ENCODE data around the gene NDUFS6. TPM values are rescaled to one million over a fixed set of nuclear protein-coding genes. Genes with fewer than 3 reads are reported as not detected.

The NDUFS6 gene
- total and polyA plus RNA-seq, 2 of the 8 experiments (the other 6 are each of a cell fraction or from before 2014, with no cell fraction given), result 72.7 to 191 TPM

GRCh38 chr5:1756481-1756880 lies 44.7 kb upstream of the NDUFS6 start:
- no peak overlapping the region for H2BK120ac ChIP-seq (replicated peaks; ENCODE audit: low read depth, low read length)
- no peak overlapping the region for H3K23ac ChIP-seq (ENCODE audit: insufficient read length)
- no peaks in the 10 kb centered on the region for H3K79me2 ChIP-seq (ENCODE audit: control insufficient read depth in 1 of 2, insufficient read depth in 2 of 2, low read length in 2 of 2)
- H3K56ac ChIP-seq (replicated peaks; ENCODE audit: insufficient read length, low read depth, low read length), result no peak overlapping the region
- no peak overlapping the region for H2BK12ac ChIP-seq (ENCODE audit: low read depth, low read length)
- H2BK20ac ChIP-seq (ENCODE audit: low read length), result no peak overlapping the region
- no peaks in the 10 kb centered on the region for H3K79me1 ChIP-seq (ENCODE audit: low read depth, low read length)
- no peaks in the 10 kb centered on the region for H4K20me1 ChIP-seq (replicated peaks in 1 of 2; ENCODE audit: control insufficient read depth in 1 of 2, insufficient read depth in 2 of 2, low read length in 2 of 2)
- POLR2A ChIA-PET (ENCODE audit: partially characterized antibody), result no interaction called here
- no peak overlapping the region for H3K9ac ChIP-seq (replicated peaks in 1 of 4; ENCODE audit: extremely low read depth in 1 of 4, low read depth in 3 of 4, low read length in 3 of 4)
- no peak overlapping the region for H3K27ac ChIP-seq (ENCODE audit: low read depth, low read length)
- H4K91ac ChIP-seq (replicated peaks; ENCODE audit: insufficient read length, low read length), result no peak overlapping the region
- no peaks in the 10 kb centered on the region for H3K23me2 ChIP-seq (ENCODE audit: low read depth, low read length)
- FAIRE-seq (no peak), DNase-seq (ENCODE audit: low read depth in 1 of 2, low spot score in 2 of 2) (peak in 1 of 2 experiments; percentile 20)
- no peak overlapping the region for H3K18ac ChIP-seq (ENCODE audit: extremely low read depth, low read length)
- no peak overlapping the region for H3K4ac ChIP-seq (replicated peaks; ENCODE audit: insufficient read length, low read depth, low read length)
- no peak overlapping the region for H3K14ac ChIP-seq (ENCODE audit: insufficient read length)
- H3K36me3 ChIP-seq (ENCODE audit: control insufficient read depth in 2 of 4, insufficient read depth in 4 of 4, low read length in 3 of 4), result no peaks in the 10 kb centered on the region
- H2BK5ac ChIP-seq (ENCODE audit: low read depth, low read length), result no peak overlapping the region
- H3K4me2 ChIP-seq (ENCODE audit: insufficient read depth in 1 of 2, low read depth in 2 of 2, low read length in 2 of 2), result no peak overlapping the region
- peaks cover 0 to 3% of the 10 kb centered on the region in 2 experiments; a peak in 1 of 4 replicates for H3K9me3 ChIP-seq (ENCODE audit: insufficient read depth in 2 of 2, low read depth in 1 of 2, low read length in 1 of 2)
- no peak overlapping the region for H4K8ac ChIP-seq (ENCODE audit: extremely low read depth, insufficient read depth, low read length)
- H2AFZ ChIP-seq (ENCODE audit: low read length), result 0 out of 2 replicates have a peak overlapping the region, but pooled peaks have one; percentile 31
- H2BK15ac ChIP-seq (ENCODE audit: low read length), result no peak overlapping the region
- no peak overlapping the region for H4K5ac ChIP-seq (ENCODE audit: insufficient read length, low read depth, low read length)
- peaks cover 0 to 6% (median 2%) of the 10 kb centered on the region in 4 experiments; a peak in 2 of 7 replicates for H3K4me1 ChIP-seq (replicated peaks in 1 of 4; ENCODE audit: control insufficient read depth in 3 of 4, insufficient read depth in 4 of 4, low read length in 3 of 4)
- no peak overlapping the region for H2AK5ac ChIP-seq (ENCODE audit: low read depth, low read length)
- H3K4me3 ChIP-seq (ENCODE audit: extremely low read depth in 1 of 4, insufficient read depth in 2 of 4, low read depth in 3 of 4, low read length in 4 of 4), result no peak overlapping the region
- CTCF ChIA-PET (ENCODE audit: partially characterized antibody), result interaction anchor here (1.2 to 10.6 kb wide), 4 partner anchors 12 to 53 kb away, joined by 4 to 74 read pairs (median 8); no protein-coding TSS in a partner anchor
- no peaks in the 10 kb centered on the region for H3K27me3 ChIP-seq (replicated peaks in 1 of 4; ENCODE audit: control insufficient read depth in 3 of 4, extremely low read depth in 1 of 4, insufficient read depth in 3 of 4, low read length in 3 of 4)
- 78% methylated on average over 11 of the region's 11 CpGs; no CpG with 5 or more reads in 1 of the 2 experiments for WGBS, 2 experiments (ENCODE audit: extremely low coverage in 1 of 2, insufficient coverage in 1 of 2, insufficient read length in 1 of 2, insufficient replicate concordance in 2 of 2, low coverage in 1 of 2, low lambda C conversion rate in 2 of 2, missing lambda C conversion rate in 1 of 2)
- TF ChIP-seq ZNF274 (IDR thresholded peaks at IDR 0.05; ENCODE audit: borderline replicate concordance, extremely low read depth, low read length), result no peak
- no peak for TF ChIP-seq TBP (IDR thresholded peaks at IDR 0.05; ENCODE audit: low read depth, low read length)
- TF ChIP-seq CBX5 (IDR thresholded peaks at IDR 0.05; ENCODE audit: low read depth, low read length), result no peak
- no peak for TF ChIP-seq SIN3A (conservative IDR thresholded peaks at IDR 0.05 in 1 of 2, IDR thresholded peaks at IDR 0.05 in 1 of 2; ENCODE audit: low read depth in 1 of 2, low read length in 2 of 2)
- TF ChIP-seq SUZ12 (IDR thresholded peaks at IDR 0.05; ENCODE audit: low read length), result no peak
- no peak for TF ChIP-seq SP4 (IDR thresholded peaks at IDR 0.05; ENCODE audit: low read length)
- TF ChIP-seq, protein P1, sequence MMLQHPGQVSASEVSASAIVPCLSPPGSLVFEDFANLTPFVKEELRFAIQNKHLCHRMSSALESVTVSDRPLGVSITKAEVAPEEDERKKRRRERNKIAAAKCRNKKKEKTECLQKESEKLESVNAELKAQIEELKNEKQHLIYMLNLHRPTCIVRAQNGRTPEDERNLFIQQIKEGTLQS (IDR thresholded peaks at IDR 0.05; ENCODE audit: insufficient read depth, low read depth, low read length), result no peak
- no peak for TF ChIP-seq GABPA (IDR thresholded peaks at IDR 0.05; ENCODE audit: borderline replicate concordance, insufficient read depth, low read length)
- no peak for TF ChIP-seq SP1 (IDR thresholded peaks at IDR 0.05; ENCODE audit: low read depth, low read length)
- TF ChIP-seq KDM4A (IDR thresholded peaks at IDR 0.05; ENCODE audit: low read depth, low read length, severe bottlenecking), result no peak
- TF ChIP-seq CHD2 (IDR thresholded peaks at IDR 0.05; ENCODE audit: low read length), result no peak
- no peak for TF ChIP-seq ATF2 (IDR thresholded peaks at IDR 0.05; ENCODE audit: low read length)
